Measurements from ENCODE around the gene MARCHF6.
"Not testable (repeated sequence)": the region's sequence is repeated elsewhere in the genome, so short reads cannot be mapped to it uniquely, and the experiment has no call there.

The MARCHF6 gene

GRCh38 chr5:10387690-10388089 lies 34.2 kb downstream of the MARCHF6 start:
- no peak for DNase-seq

GRCh38 chr5:10391130-10391529 lies 37.6 kb downstream of the MARCHF6 start:
- DNase-seq = no peak

GRCh38 chr5:10392567-10393328 lies 39.3 kb downstream of the MARCHF6 start:
- DNase-seq = not testable (repeated sequence)

GRCh38 chr5:10393491-10393890 lies 40.0 kb downstream of the MARCHF6 start:
- DNase-seq = no peak

GRCh38 chr5:10396552-10396951 lies 43.1 kb downstream of the MARCHF6 start:
- DNase-seq = no peak

GRCh38 chr5:10399839-10400238 lies 46.3 kb downstream of the MARCHF6 start:
- no peak for DNase-seq

GRCh38 chr5:10400411-10400810 lies 46.9 kb downstream of the MARCHF6 start:
- no peak for DNase-seq

- no peak for DNase-seq
Observed at GRCh38 chr5:10400831-10401230, 47.3 kb downstream of the MARCHF6 start.

- no peak for DNase-seq
Observed at GRCh38 chr5:10401498-10401897, 48.0 kb downstream of the MARCHF6 start.
